ENCODE measurements around the gene PLCD1. TPM values are rescaled to one million over a fixed set of nuclear protein-coding genes. Genes with fewer than 3 reads are reported as not detected.
"Not testable (repeated sequence)": the region's sequence is repeated elsewhere in the genome, so short reads cannot be mapped to it uniquely, and the experiment has no call there.

Gene PLCD1
- total RNA-seq, 1 donor from 2014 or later: 23.3 TPM

DNA sequence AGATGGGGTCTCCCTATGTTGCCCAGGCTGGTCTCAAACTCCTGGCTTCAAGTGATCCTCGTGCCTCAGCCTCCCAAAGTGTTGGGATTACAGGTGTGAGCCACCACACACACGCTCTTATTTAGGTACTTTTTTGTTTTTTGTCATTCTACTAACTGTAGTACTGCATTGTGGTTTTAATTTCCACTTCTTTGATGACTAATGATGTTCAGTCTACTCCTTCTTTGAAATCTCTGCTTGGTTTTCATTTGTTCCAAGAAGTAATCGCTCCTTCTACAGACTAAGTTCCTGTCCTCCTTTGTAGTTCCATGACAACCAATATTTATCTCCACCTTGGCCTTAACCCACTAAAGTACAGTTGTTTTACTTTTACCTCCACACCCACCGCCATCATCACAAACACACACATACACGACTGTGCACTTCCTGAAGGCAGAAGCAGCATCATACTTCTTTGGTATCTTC lies 9.0 kb upstream of the PLCD1 start:
- no peak for DNase-seq (ENCODE audit: low read depth, low spot score)

DNA sequence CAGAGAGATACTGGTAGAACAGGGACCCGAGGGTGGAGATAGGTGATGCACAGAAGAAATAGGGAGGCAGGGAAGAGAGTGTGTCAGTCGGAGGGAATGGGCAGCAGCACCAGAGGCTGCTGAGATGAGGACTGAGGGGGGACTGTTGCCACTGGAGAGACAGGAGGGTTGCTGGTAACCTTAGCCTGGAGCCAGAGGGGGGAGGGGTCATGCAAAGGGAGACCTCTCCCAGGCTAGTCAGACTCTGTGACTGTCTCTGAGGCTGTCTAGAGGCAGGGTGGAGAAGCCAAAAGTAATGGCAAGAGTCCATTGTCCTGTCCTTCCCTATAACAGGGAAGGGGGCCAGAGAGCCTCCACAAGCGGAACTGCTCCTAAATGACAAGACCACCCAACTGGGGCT lies 7.5 kb upstream of the PLCD1 start:
- DNase-seq (ENCODE audit: low read depth, low spot score): no peak

- DNase-seq (ENCODE audit: low read depth, low spot score): no peak
Observed at GRCh38 chr3:38036286-38036685, 6.8 kb upstream of the PLCD1 start.

GRCh38 chr3:38034335-38034734 lies 4.9 kb upstream of the PLCD1 start:
- DNase-seq (ENCODE audit: low read depth, low spot score): not testable (repeated sequence)

DNA sequence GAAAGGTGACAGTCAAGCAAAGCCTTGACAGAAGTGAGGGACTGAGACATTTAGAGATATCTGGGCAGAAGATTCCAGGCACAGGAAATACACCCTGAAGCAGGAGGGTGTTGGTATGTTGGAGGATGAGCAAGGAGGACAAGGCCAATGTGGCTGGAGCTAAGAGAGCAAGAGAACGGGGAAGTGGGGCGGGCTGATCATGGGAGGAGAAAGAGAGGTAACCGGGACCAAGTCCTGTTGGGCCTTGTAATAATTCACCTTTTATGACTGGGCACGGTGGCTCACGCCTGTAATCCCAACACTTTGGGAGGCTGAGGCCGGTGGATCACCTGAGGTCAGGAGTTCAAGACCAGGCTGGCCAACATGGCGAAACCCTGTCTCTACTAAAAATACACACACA lies 4.1 kb upstream of the PLCD1 start:
- DNase-seq (ENCODE audit: low read depth, low spot score): not testable (repeated sequence)

- no peak for DNase-seq (ENCODE audit: low read depth, low spot score)
Observed at GRCh38 chr3:38032328-38032865, 3.0 kb upstream of the PLCD1 start.

DNA sequence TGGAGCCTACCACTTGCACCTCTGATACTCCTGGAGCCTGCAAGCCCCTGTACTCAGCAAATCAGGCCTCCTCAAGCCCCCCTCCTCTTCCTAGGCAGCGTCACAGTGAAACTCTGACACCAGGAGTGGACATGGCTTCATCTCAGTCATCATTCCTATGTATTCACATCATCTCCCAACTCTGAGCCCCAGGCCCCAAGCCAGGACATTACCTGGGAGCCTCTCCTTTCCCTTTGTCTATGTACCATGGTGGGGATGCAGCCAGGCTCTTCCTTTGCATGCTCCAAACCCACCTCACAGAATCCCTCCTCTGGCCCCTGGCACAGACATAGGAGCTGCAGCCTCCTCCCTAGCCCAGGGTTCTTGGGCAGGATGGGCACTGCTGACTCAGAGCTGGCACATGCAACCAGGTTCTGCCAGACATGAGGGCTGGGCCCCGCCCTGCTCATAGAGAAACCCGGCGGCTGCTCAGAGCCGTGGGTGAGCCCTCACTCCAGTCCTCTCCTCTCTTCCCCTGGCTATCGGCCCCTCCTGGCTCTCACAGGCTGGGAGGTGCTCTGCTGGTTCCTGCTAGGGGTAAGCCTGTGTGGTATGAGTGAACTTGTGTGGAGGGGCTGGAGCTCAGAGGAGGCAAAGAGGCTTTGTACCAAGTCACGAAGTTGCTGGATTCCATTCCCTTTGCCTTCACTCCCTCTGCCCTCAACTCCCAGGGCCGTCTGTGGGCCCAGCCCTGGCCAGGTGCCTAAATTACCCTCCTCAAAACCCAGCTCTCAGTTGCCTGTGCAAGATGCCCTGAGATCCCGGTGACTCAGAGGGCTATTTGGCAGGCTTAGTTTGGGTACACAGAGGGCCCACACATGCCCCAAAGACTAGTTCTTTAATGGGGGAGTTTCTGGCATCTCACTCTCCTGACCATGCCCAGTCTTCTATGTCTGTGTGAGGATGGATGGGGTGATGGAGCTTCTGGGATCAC lies 1.9 kb upstream of the PLCD1 start:
- DNase-seq (ENCODE audit: low read depth, low spot score): no peak

- no peak for DNase-seq (ENCODE audit: low read depth, low spot score)
Observed at GRCh38 chr3:38030126-38031021, 932 bp upstream of the PLCD1 start.

GRCh38 chr3:38028621-38029361 lies 651 bp downstream of the PLCD1 start:
- DNase-seq (ENCODE audit: low read depth, low spot score): no peak

DNA sequence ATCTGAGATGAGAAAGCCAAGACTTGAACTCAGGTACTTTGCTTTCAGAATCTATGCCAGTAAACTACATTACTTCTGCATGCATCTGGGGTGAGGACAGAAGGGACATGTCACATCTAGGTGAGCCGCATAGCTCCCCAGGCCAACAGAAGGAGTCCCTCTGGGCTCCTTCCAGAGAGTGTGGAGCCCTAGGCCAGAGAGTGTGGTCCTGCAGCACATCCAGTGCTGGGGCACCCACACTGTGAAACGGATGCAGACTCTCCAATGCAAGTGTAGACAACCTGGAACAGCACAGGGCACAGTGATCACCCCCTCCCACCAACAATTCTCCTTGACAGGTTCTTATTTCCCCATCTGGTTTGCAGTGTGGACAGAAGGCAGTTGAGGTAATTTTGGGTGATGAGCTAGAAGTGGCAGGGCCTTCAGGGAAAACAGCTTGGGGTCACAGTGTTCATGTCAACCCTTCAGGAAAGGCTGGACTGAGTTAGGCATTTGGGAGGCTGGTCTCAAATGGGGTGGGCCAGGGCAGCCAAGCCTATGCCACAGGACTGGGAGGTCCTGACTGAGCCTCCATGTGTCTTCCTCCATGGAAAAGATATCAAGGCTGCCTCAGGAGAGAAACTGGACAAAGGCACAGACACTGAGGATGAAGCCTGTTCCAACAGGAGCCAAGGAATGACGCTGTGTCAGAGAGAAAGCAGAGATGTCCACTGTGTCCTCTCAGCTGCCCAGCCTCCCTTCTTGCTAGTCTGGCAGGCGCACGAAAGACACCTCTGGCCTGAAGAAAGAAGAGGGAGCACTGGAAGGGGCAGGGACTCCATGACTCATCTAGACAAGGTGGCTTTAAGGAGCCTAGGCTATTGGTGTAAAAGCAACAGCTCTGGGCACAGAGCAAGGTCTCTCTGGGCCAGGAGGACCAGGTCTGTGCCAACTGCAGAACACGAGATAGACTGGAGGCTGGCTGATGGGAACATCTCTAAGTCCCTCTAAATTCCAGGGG lies 1.7 kb downstream of the PLCD1 start:
- no peak for DNase-seq (ENCODE audit: low read depth, low spot score)

GRCh38 chr3:38026856-38027255 lies 2.6 kb downstream of the PLCD1 start:
- no peak for DNase-seq (ENCODE audit: low read depth, low spot score)

DNA sequence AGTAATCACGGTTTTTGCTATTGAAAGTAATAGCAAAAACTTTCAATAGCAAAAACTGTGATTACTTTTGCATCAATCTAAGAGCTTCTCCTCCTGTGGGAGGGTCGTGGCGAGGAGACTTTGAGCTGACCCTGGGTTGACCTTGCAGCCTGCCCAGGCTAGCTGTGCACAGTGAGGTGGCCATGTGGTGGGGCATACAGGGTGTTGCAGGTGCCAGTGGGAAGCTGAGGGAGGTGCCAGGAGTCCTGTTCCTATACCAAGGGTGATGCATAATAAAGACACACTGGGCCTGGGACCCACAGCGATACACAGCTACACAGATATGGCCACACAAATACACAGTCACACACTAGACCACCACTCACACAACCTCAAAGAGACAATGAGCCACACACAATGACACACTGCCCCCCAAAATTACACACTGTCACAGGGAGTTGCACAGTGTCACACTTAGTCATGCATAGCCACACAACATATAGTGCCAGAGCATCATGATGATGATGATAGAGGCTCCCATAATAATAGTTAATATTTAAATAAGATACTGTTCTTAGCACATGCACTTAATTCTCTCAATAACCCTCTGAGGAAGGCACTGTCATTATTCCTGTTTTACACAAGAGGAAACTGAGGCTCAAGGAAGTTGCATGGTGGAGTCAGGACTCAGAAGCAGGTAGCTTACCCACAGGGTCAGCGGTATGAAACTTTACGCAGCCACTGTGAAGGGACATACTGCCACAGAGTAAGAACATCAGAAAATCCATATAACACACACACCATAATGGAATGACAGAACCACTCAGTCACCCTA lies 6.3 kb downstream of the PLCD1 start:
- no peak for DNase-seq (ENCODE audit: low read depth, low spot score)

GRCh38 chr3:38022301-38022700 lies 7.1 kb downstream of the PLCD1 start:
- DNase-seq (ENCODE audit: low read depth, low spot score): no peak

GRCh38 chr3:38021196-38021595 lies 8.2 kb downstream of the PLCD1 start:
- no peak for DNase-seq (ENCODE audit: low read depth, low spot score)

DNA sequence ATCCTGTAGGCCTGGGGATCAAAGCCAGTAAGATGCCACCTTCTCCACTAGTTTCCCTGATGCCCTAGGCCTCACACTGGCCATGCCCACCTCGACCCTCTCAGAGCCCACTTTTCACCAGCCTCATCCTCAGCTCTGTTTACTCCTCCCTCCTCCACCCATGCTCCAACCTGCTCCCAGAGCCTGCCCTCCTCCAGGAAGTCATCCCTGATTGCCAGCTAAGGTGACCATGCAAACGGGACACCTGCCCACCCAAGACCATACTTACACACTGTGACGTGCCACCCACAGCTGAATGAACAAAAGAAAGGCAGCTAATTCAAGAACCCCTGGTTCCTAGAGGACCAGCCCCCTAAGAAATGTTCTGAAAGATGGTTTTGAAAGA lies 9.1 kb downstream of the PLCD1 start:
- DNase-seq (ENCODE audit: low read depth, low spot score): no peak

GRCh38 chr3:38019658-38020341 lies 9.6 kb downstream of the PLCD1 start:
- DNase-seq (ENCODE audit: low read depth, low spot score): no peak

GRCh38 chr3:38018296-38019266 lies 10.9 kb downstream of the PLCD1 start:
- no peak for DNase-seq (ENCODE audit: low read depth, low spot score)
